CD4-positive, alpha-beta memory T cell (primary cell): Measurements from ENCODE around the gene SPEM1. TPM values are rescaled to one million over a fixed set of nuclear protein-coding genes. Genes with fewer than 3 reads are reported as not detected.

Experiments
- CTCF ChIA-PET: fragments of 350-600 bp; sonication (Branson Sonifier 250); formaldehyde crosslinking; loops from one replicate; lab custom pipeline; 2021; ENCODE audit warnings: inconsistent platforms; ENCODE audit not compliant: partially characterized antibody; lab: Charles Lee
- POLR2A ChIA-PET: fragments of 350-600 bp; sonication (Branson Sonifier 250); formaldehyde crosslinking; loops from one replicate; lab custom pipeline; 2021; ENCODE audit not compliant: partially characterized antibody; lab: Charles Lee
- DNase-seq, 5 donors: peaks; one replicate each; pipeline versions ENCODE4 v3.0.0 to v3.0.0-alpha.2; 2020 to 2022; ENCODE audit warnings: mixed read lengths in 1 of 5
- H3K27ac ChIP-seq: one replicate; pipeline ENCODE4 v1.7.0; 2013; ENCODE audit warnings: low read depth, low read length
- H3K27me3 ChIP-seq: 2 replicates; pipeline ENCODE4 v1.7.0; 2013; ENCODE audit warnings: mild to moderate bottlenecking, low read length, moderate library complexity; ENCODE audit not compliant: insufficient read depth
- H3K36me3 ChIP-seq: 2 replicates; pipeline ENCODE4 v1.7.0; 2013; ENCODE audit warnings: mild to moderate bottlenecking, low read length, moderate library complexity; ENCODE audit not compliant: insufficient read depth
- H3K4me1 ChIP-seq: 2 replicates; pipeline ENCODE4 v1.7.0; 2013; ENCODE audit warnings: mild to moderate bottlenecking, low read length, moderate library complexity; ENCODE audit not compliant: insufficient read depth
- H3K4me3 ChIP-seq, 2 donors: one replicate each; pipeline ENCODE4 v1.7.0; 2013; ENCODE audit warnings: low read length in 2 of 2, mild to moderate bottlenecking in 1 of 2
- H3K9me3 ChIP-seq, 2 donors: one replicate each; pipeline ENCODE4 v1.7.0; 2013; ENCODE audit warnings: low read length in 2 of 2, control low read depth in 1 of 2; ENCODE audit not compliant: control insufficient read depth in 1 of 2
- H3K27ac Mint-ChIP-seq, 7 donors: one replicate each; pipeline ENCODE4 v1.8.0; 2020 to 2021; ENCODE audit warnings: mixed read lengths in 7 of 7, mild to moderate bottlenecking in 6 of 7, inconsistent platforms in 3 of 7, moderate library complexity in 3 of 7
- H3K27me3 Mint-ChIP-seq, 2 donors: one replicate each; pipeline ENCODE4 v1.8.0; 2020 to 2021; ENCODE audit warnings: mixed read lengths in 2 of 2
- H3K36me3 Mint-ChIP-seq, 2 donors: one replicate each; pipeline ENCODE4 v1.8.0; 2020 to 2021; ENCODE audit warnings: mixed read lengths in 2 of 2, inconsistent platforms in 1 of 2, mild to moderate bottlenecking in 1 of 2
- H3K4me1 Mint-ChIP-seq, 4 donors: one replicate each; pipeline ENCODE4 v1.8.0; 2020 to 2021; ENCODE audit warnings: mixed read lengths in 4 of 4, mild to moderate bottlenecking in 1 of 4
- H3K4me3 Mint-ChIP-seq, 8 donors: one replicate each; pipeline ENCODE4 v1.8.0; 2020 to 2021; ENCODE audit warnings: mixed read lengths in 8 of 8, mild to moderate bottlenecking in 7 of 8, moderate library complexity in 6 of 8, inconsistent platforms in 3 of 8
- H3K9me3 Mint-ChIP-seq, 8 donors: one replicate each; pipeline ENCODE4 v1.8.0; 2020 to 2021; ENCODE audit warnings: mixed read lengths in 8 of 8, mild to moderate bottlenecking in 5 of 8, inconsistent platforms in 3 of 8, moderate library complexity in 1 of 8
- intact Hi-C: fragments of 100-400 bp; cut with micrococcal nuclease; formaldehyde crosslinking; loops from one replicate; pipeline ENCODE4 v1.15.1; 2023
- polyA plus RNA-seq, 2 donors: library from polyadenylated mRNA; unstranded; fragments of 300-500 nt; fragmentation: Illumina TruSeq; gene quantifications; one replicate each; pipeline ENCODE4 v1.2.3, GENCODE V29; 2021
- total RNA-seq, 2 experiments: library from RNA; stranded (reverse); gene quantifications; one replicate each; pipeline ENCODE4 v1.2.3, GENCODE V29; 2021

The SPEM1 gene
- total and polyA plus RNA-seq, 4 experiments from 2014 or later: not detected

GRCh38 chr17:7443499-7444485 is 23.7 kb downstream of the SPEM1 start:
- Mint-ChIP-seq H3K4me1 (peaks cover 16 to 47% (median 33%) of the 10 kb centered on the region in 4 donors), H3K36me3 (peaks cover 0 to 11% of the 10 kb centered on the region in 2 donors), H3K27me3 (peaks cover 42 to 60% of the 10 kb centered on the region in 2 donors), H3K9me3 (peaks cover 0 to 2% (median 0%) of the 10 kb centered on the region in 8 donors), H3K27ac (peak overlapping the region in 1 of 7 donors; percentile 7), H3K4me3 (peak overlapping the region in 1 of 8 donors; percentile 44)
- Histone ChIP-seq H3K4me3 (no peak overlapping the region), H3K27ac (no peak overlapping the region), H3K27me3 (peaks cover 55% of the 10 kb centered on the region), H3K36me3 (no peaks in the 10 kb centered on the region), H3K4me1 (peaks cover 39% of the 10 kb centered on the region), H3K9me3 (no peaks in the 10 kb centered on the region)
- ChIA-PET CTCF (interaction anchor here (0.8 to 1.5 kb wide), 7 partner anchors 8 to 244 kb away, joined by 3 to 6 read pairs (median 3); partner anchors contain the start of genes TMEM102 and TP53), POLR2A (interaction anchor here (0.9 to 4.4 kb wide), 6 partner anchors 8 to 140 kb away, joined by 3 to 46 read pairs (median 26); partner anchors contain the start of genes MPDU1, POLR2A, SLC35G6 and TMEM102)
- peak in 1 of 5 donors; percentile 35 for DNase-seq
- intact Hi-C loops: no loop called here

- Mint-ChIP-seq H3K9me3 (peaks cover 0 to 2% (median 0%) of the 10 kb centered on the region in 8 donors), H3K27me3 (peaks cover 39 to 58% of the 10 kb centered on the region in 2 donors), H3K4me1 (peaks cover 11 to 40% (median 28%) of the 10 kb centered on the region in 4 donors), H3K36me3 (peaks cover 0 to 13% of the 10 kb centered on the region in 2 donors), H3K27ac (peak within 1 kb of the TSS in 5 of 7 donors; percentile 29 to 76 (median 57)), H3K4me3 (peak within 1 kb of the TSS; percentile 75 to 88 (median 83))
- Histone ChIP-seq H3K27ac (no peak within 1 kb of the TSS), H3K36me3 (no peaks in the 10 kb centered on the region), H3K9me3 (no peaks in the 10 kb centered on the region), H3K4me1 (peaks cover 31% of the 10 kb centered on the region), H3K4me3 (peak within 1 kb of the TSS in 1 of 2 donors; percentile 11), H3K27me3 (peaks cover 45% of the 10 kb centered on the region)
- DNase-seq: peak in 1 of 5 donors; percentile 16
- ChIA-PET POLR2A (interaction anchor here (0.8 to 4.4 kb wide), 10 partner anchors 9 to 139 kb away, joined by 3 to 46 read pairs (median 6); partner anchors contain the start of genes MPDU1, POLR2A, SLC35G6 and TMEM102), CTCF (interaction anchor here (0.8 to 3.8 kb wide), 5 partner anchors 8 to 69 kb away, joined by 3 to 32 read pairs (median 4); partner anchors contain the start of gene TMEM102)
- intact Hi-C loops: no loop called here
Measured at GRCh38 chr17:7444682-7445618, 24.8 kb downstream of the SPEM1 start, which contains the start of gene CHRNB1. TSS of gene CHRNB1 (plus strand) at chr17:7445061. CDS start at chr17:7445128, 67 bp downstream.

- DNase-seq: peak; percentile 32 to 55 (median 42)
- peaks cover 0 to 2% (median 0%) of the 10 kb centered on the region in 8 donors for H3K9me3 Mint-ChIP-seq
- ChIA-PET POLR2A (interaction anchor here (0.8 to 4.4 kb wide), 9 partner anchors 9 to 133 kb away, joined by 3 to 46 read pairs (median 5); partner anchors contain the start of genes POLR2A, SLC35G6, TMEM102 and ZBTB4), CTCF (interaction anchor here (0.8 to 3.8 kb wide), 2 partner anchors 9 kb away, joined by 3 to 32 read pairs; no protein-coding TSS in a partner anchor)
- peaks cover 24% of the 10 kb centered on the region for H3K4me1 ChIP-seq
- intact Hi-C loops: no loop called here
- H3K9me3 ChIP-seq: no peaks in the 10 kb centered on the region
- H3K27ac ChIP-seq: no peak overlapping the region
- H3K36me3 ChIP-seq: no peaks in the 10 kb centered on the region
- peaks cover 41% of the 10 kb centered on the region for H3K27me3 ChIP-seq
- H3K4me3 ChIP-seq: peak overlapping the region in 1 of 2 donors; percentile 11
- H3K36me3 Mint-ChIP-seq: peaks cover 1 to 13% of the 10 kb centered on the region in 2 donors
- peak overlapping the region in 5 of 7 donors; percentile 29 to 76 (median 57) for H3K27ac Mint-ChIP-seq
- peak overlapping the region; percentile 75 to 88 (median 83) for H3K4me3 Mint-ChIP-seq
- peaks cover 36 to 54% of the 10 kb centered on the region in 2 donors for H3K27me3 Mint-ChIP-seq
- H3K4me1 Mint-ChIP-seq: peaks cover 9 to 33% (median 22%) of the 10 kb centered on the region in 4 donors
Measured at GRCh38 chr17:7445619-7445968, 25.5 kb downstream of the SPEM1 start.

GRCh38 chr17:7448461-7448860 is 28.3 kb downstream of the SPEM1 start:
- POLR2A ChIA-PET: interaction anchor here (0.9 to 1.2 kb wide), 2 partner anchors 12 to 36 kb away, joined by 3 to 4 read pairs; partner anchors contain the start of gene POLR2A
- peaks cover 1 to 13% of the 10 kb centered on the region in 2 donors for H3K36me3 Mint-ChIP-seq
- no peak for DNase-seq
- Histone ChIP-seq H3K4me3 (no peak overlapping the region), H3K27ac (no peak overlapping the region), H3K9me3 (no peaks in the 10 kb centered on the region), H3K4me1 (peaks cover 18% of the 10 kb centered on the region), H3K36me3 (no peaks in the 10 kb centered on the region), H3K27me3 (peaks cover 33% of the 10 kb centered on the region)
- no peak overlapping the region for H3K27ac Mint-ChIP-seq
- peaks cover 9 to 30% (median 21%) of the 10 kb centered on the region in 4 donors for H3K4me1 Mint-ChIP-seq
- peaks cover 0 to 2% (median 0%) of the 10 kb centered on the region in 8 donors for H3K9me3 Mint-ChIP-seq
- CTCF ChIA-PET: interaction anchor here (3.8 kb wide), 1 partner anchor 11 kb away, joined by 32 read pairs; no protein-coding TSS in a partner anchor
- intact Hi-C loops: no loop called here
- no peak overlapping the region for H3K4me3 Mint-ChIP-seq
- H3K27me3 Mint-ChIP-seq: peaks cover 25 to 38% of the 10 kb centered on the region in 2 donors

DNA sequence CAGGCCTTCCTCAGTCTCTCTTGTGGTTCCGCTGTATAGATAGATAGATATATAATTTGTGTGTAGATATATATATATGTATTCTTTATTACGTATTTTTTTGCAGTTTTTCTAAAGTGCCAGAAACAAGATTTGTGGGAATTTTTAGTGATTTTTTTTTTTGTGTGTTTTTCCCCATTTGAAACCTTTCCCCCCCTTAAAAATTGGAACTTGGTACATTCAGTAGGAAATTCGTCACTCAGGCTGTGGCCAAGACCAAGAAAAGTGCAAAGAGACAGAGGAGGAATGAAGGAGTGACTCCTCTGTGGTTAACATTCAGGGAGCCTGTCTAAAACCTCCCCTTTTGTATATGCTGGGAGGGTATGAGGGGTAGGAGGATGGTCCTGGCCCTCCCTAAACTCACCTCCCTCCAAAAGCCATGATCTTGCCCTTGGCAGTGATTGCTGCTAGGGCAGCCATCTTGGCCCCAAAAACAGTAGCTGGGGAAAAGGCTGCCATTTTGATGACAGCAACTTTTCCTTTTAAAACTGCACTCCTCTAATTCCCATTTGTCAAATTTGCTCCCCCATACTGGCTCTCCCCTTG is 39.9 kb downstream of the SPEM1 start:
- Histone ChIP-seq H3K4me3 (no peak overlapping the region), H3K36me3 (no peaks in the 10 kb centered on the region), H3K9me3 (no peaks in the 10 kb centered on the region), H3K27me3 (no peaks in the 10 kb centered on the region), H3K4me1 (peaks cover 10% of the 10 kb centered on the region), H3K27ac (no peak overlapping the region)
- Mint-ChIP-seq H3K27me3 (no peaks in the 10 kb centered on the region), H3K36me3 (peaks cover 6 to 33% of the 10 kb centered on the region in 2 donors), H3K9me3 (peaks cover 0 to 5% (median 0%) of the 10 kb centered on the region in 8 donors), H3K27ac (no peak overlapping the region), H3K4me1 (peaks cover 13 to 26% (median 19%) of the 10 kb centered on the region in 4 donors), H3K4me3 (peak overlapping the region in 1 of 8 donors; percentile 7)
- intact Hi-C loops: loop anchor here (5.0 kb wide), 1 partner anchor 227 kb away; the partner anchor contains the start of genes TP53 and WRAP53
- ChIA-PET POLR2A (interaction anchor here (1.4 to 23.4 kb wide), 2 partner anchors 14 to 22 kb away, joined by 3 to 398 read pairs; partner anchors contain the start of genes POLR2A, SLC35G6 and ZBTB4), CTCF (interaction anchor here (0.6 to 1.4 kb wide), 2 partner anchors 23 to 115 kb away, joined by 4 to 5 read pairs; no protein-coding TSS in a partner anchor)
- no peak for DNase-seq
